Body of pancreas (tissue), 4 donors: ENCODE measurements around the gene CST6. TPM values are rescaled to one million over a fixed set of nuclear protein-coding genes. Genes with fewer than 3 reads are reported as not detected.
A peak's percentile ranks its signal among the peaks of the same experiment; 100 is the strongest.

Source experiments
- ATAC-seq: fragments of 150-250 bp; one replicate; pipeline ENCODE4 v1.9.1; 2016
- DNase-seq, 4 donors: peaks; one replicate each; pipeline ENCODE4 v3.0.0-alpha.2; 2019
- H3K27ac ChIP-seq, 4 donors: fragments of 200-600 bp; sonication (generic); 1 replicate in 3 of 4; 2 replicates in 1 of 4; pipeline versions ENCODE4 v1.5.1 to v1.6.1; 2016 to 2019; ENCODE audit warnings: mild to moderate bottlenecking in 1 of 4, mixed read lengths in 1 of 4, moderate library complexity in 1 of 4
- H3K27me3 ChIP-seq, 2 donors: fragments of 200-600 bp; sonication (generic); one replicate each; pipeline ENCODE4 v1.6.0; 2016; ENCODE audit warnings: mild to moderate bottlenecking in 1 of 2
- H3K36me3 ChIP-seq, 2 donors: fragments of 200-600 bp; sonication (generic); replicated peaks in 1 of 2; 2 replicates each; pipeline ENCODE4 v1.5.1; 2016; ENCODE audit warnings: low read depth in 2 of 2; ENCODE audit not compliant: insufficient read depth in 1 of 2
- H3K4me1 ChIP-seq: fragments of 200-600 bp; sonication (generic); one replicate; pipeline ENCODE4 v1.6.0; 2016
- H3K4me3 ChIP-seq, 2 donors: fragments of 200-600 bp; sonication (generic); 1 replicate in 1 of 2; 2 replicates in 1 of 2; pipeline ENCODE4 v1.5.1; 2016 to 2019
- H3K9me3 ChIP-seq, 3 donors: fragments of 200-600 bp; sonication (generic); 1 replicate in 2 of 3; 2 replicates in 1 of 3; pipeline ENCODE4 v1.5.1; 2016
- CTCF ChIP-seq, 7 experiments: fragments of 450-650 bp in 4 of 7; fragments of 200-600 bp in 3 of 7; sonication (generic) in 3 of 7; IDR thresholded peaks; one replicate each; pipeline ENCODE4 v1.5.1; 2016 to 2019; ENCODE audit warnings: antibody characterized with exemption in 7 of 7
- POLR2A ChIP-seq, 3 donors: fragments of 450-650 bp; IDR thresholded peaks; one replicate each; pipeline ENCODE4 v1.6.1; 2016; ENCODE audit warnings: antibody characterized with exemption in 3 of 3, mild to moderate bottlenecking in 2 of 3
- WGBS, 2 donors: methylation state at CpG; one replicate each; pipeline ENCODE4 v1.1.5; 2017; 5-methylcytosine and 5-hydroxymethylcytosine counted together
- intact Hi-C: fragments of 100-400 bp; cut with DNase I; formaldehyde crosslinking; loops from one replicate; pipeline ENCODE4 v1.15.1; 2023
- total RNA-seq, 2 donors: library from RNA; depleted of rRNA; stranded (reverse); fragments of >200 nt; gene quantifications; one replicate each; pipeline ENCODE4 v1.1.0, GENCODE V29; 2016

CST6 gene
- total RNA-seq, 2 donors from 2014 or later: not detected

DNA sequence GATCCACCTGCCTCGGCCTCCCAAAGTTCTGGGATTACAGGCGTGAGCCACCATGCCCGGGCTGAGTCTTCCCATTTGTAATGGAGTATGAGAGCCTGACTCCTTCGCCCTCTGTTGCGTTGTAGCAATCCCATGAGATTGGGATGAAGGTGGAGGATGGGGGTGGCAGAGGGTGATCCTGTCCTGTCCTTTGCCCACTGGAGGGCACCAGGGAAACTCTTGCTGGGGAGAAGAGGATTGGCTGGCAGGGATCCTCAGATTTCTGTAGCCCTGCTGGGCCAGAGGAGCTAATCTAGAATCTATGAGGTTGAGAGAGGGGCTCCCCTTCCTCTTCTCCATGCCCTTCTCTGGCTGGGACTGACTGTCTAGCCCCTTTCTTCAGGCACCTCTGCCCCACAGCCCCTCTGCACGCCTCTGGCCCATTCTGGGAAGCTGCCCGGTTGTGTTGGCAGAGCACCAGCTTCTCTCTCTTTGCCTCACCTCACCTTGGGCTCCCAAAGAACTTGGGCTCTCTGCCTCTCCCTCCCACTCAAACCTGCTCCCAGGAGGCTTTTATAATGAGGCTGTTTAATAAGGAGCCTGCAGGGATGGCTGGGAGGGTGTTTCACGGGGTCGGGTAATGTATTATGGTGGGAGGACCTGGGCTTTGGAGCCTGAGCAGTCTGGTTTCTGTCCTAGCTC, 24.0 kb downstream of the CST6 start:
- H3K4me1 ChIP-seq: peaks cover 10% of the 10 kb centered on the region
- H3K27ac ChIP-seq: no peak overlapping the region
- H3K36me3 ChIP-seq: no peaks in the 10 kb centered on the region
- H3K27me3 ChIP-seq: no peaks in the 10 kb centered on the region
- H3K4me3 ChIP-seq: no peak overlapping the region
- intact Hi-C loops: no loop called here
- DNase-seq (peak in 1 of 4 donors; percentile 35), ATAC-seq (peak; percentile 33)
- H3K9me3 ChIP-seq: no peaks in the 10 kb centered on the region
- 60 to 75% methylated on average over 7 to 9 of the region's 9 CpGs for WGBS, 2 donors
- TF ChIP-seq POLR2A (IDR thresholded peaks at IDR 0.05) (no peak), CTCF (IDR thresholded peaks at IDR 0.05) (no peak)

DNA sequence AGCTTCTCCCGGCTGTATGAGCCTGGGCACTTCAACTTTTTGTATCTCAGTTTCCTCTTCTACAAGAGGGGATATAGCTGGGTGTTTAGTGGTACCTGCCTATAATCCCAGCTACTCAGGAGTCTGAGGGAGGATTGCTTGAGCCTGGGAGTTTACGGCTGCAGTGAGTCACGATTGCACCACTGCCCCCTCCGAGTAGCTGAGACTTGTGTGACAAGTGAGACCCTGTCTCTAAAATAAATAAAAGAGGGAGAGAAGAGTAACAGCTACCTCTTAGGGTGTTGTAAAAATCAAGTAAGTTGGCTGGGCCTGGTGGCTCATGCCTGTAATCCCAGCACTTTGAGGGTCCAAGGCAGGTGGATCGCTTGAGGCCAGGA, 24.5 kb downstream of the CST6 start:
- H3K27ac ChIP-seq: no peak overlapping the region
- intact Hi-C loops: no loop called here
- DNase-seq (no peak), ATAC-seq (no peak)
- TF ChIP-seq CTCF (IDR thresholded peaks at IDR 0.05): no peak
- TF ChIP-seq POLR2A (IDR thresholded peaks at IDR 0.05): no peak
- H3K4me1 ChIP-seq: peaks cover 10% of the 10 kb centered on the region
- 77 to 81% methylated on average over 5 of the region's 5 CpGs for WGBS, 2 donors
- H3K9me3 ChIP-seq: no peaks in the 10 kb centered on the region
- no peak overlapping the region for H3K4me3 ChIP-seq
- no peaks in the 10 kb centered on the region for H3K36me3 ChIP-seq
- H3K27me3 ChIP-seq: no peaks in the 10 kb centered on the region

GRCh38 chr11:66037327-66037726, 25.5 kb downstream of the CST6 start:
- H3K27me3 ChIP-seq: no peaks in the 10 kb centered on the region
- H3K27ac ChIP-seq: no peak overlapping the region
- WGBS, 2 donors: 75 to 77% methylated on average over 1 to 3 of the region's 3 CpGs
- DNase-seq: no peak
- no peaks in the 10 kb centered on the region for H3K9me3 ChIP-seq
- no peak for ATAC-seq
- intact Hi-C loops: no loop called here
- H3K4me1 ChIP-seq: peaks cover 10% of the 10 kb centered on the region
- H3K36me3 ChIP-seq: no peaks in the 10 kb centered on the region
- no peak overlapping the region for H3K4me3 ChIP-seq
- no peak for TF ChIP-seq CTCF (IDR thresholded peaks at IDR 0.05)

DNA sequence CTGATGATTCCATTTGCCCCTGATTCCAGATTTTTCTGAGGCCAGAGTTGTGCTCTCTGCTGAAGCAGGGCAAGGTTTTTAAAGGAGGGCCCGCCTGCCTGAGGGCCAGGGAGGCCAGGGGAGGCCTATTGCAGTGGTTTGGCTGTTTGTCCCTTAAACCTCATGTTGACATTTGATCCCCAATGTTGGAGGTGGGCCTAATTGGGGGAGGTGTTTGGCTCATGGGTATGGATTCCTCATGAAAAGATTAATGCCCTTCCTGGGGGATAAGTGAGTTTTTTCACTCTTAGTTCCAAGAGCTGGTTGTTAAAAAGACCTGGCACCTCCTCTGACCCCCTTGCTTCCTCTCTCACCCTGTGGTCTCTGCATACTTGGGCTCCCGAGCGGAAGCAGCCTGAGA, 28.0 kb downstream of the CST6 start:
- TF ChIP-seq POLR2A (IDR thresholded peaks at IDR 0.05) (no peak), CTCF (IDR thresholded peaks at IDR 0.05) (no peak)
- no peaks in the 10 kb centered on the region for H3K9me3 ChIP-seq
- H3K36me3 ChIP-seq: no peaks in the 10 kb centered on the region
- peaks cover 10% of the 10 kb centered on the region for H3K4me1 ChIP-seq
- ATAC-seq (peak; percentile 58), DNase-seq (peak in 3 of 4 donors; percentile 31 to 42 (median 39))
- intact Hi-C loops: no loop called here
- 57 to 60% methylated on average over 1 to 3 of the region's 3 CpGs for WGBS, 2 donors
- H3K27ac ChIP-seq: peak overlapping the region in 3 of 4 donors; percentile 28 to 65 (median 55)
- no peak overlapping the region for H3K4me3 ChIP-seq
- no peaks in the 10 kb centered on the region for H3K27me3 ChIP-seq
